ENCODE data around the gene KRTAP4-9. TPM values are rescaled to one million over a fixed set of nuclear protein-coding genes. Genes with fewer than 3 reads are reported as not detected.
"Not testable (repeated sequence)": the region's sequence is repeated elsewhere in the genome, so short reads cannot be mapped to it uniquely, and the experiment has no call there.

The KRTAP4-9 gene
- polyA plus RNA-seq, 2 donors: not detected

GRCh38 chr17:41125064-41125463 lies 19.9 kb downstream of the KRTAP4-9 start:
- H3K9me3 ChIP-seq (ENCODE audit: control insufficient read depth in 2 of 2, insufficient read depth in 1 of 2, low read depth in 1 of 2, low read length in 1 of 2): no peaks in the 10 kb centered on the region
- no peak overlapping the region for H3K27ac ChIP-seq (ENCODE audit: low read depth in 2 of 2, low read length in 1 of 2)
- H3K36me3 ChIP-seq (ENCODE audit: control insufficient read depth in 2 of 2, insufficient read depth in 2 of 2, low read length in 1 of 2): no peaks in the 10 kb centered on the region
- H3K4me1 ChIP-seq (ENCODE audit: control insufficient read depth in 2 of 2, insufficient read depth in 2 of 2, low read length in 1 of 2): no peaks in the 10 kb centered on the region
- 77 to 97% methylated on average over 2 of the region's 2 CpGs for WGBS, 2 donors
- H3K4me3 ChIP-seq (ENCODE audit: low read depth in 1 of 2, low read length in 2 of 2): no peak overlapping the region
- H3K27me3 ChIP-seq (ENCODE audit: control insufficient read depth in 1 of 2, insufficient read depth in 2 of 2, low read length in 2 of 2): no peaks in the 10 kb centered on the region

- Histone ChIP-seq H3K4me3 (ENCODE audit: low read depth in 1 of 2, low read length in 2 of 2) (no peak overlapping the region), H3K4me1 (ENCODE audit: control insufficient read depth in 2 of 2, insufficient read depth in 2 of 2, low read length in 1 of 2) (no peaks in the 10 kb centered on the region), H3K9me3 (ENCODE audit: control insufficient read depth in 2 of 2, insufficient read depth in 1 of 2, low read depth in 1 of 2, low read length in 1 of 2) (no peaks in the 10 kb centered on the region), H3K27ac (ENCODE audit: low read depth in 2 of 2, low read length in 1 of 2) (no peak overlapping the region), H3K36me3 (ENCODE audit: control insufficient read depth in 2 of 2, insufficient read depth in 2 of 2, low read length in 1 of 2) (no peaks in the 10 kb centered on the region), H3K27me3 (ENCODE audit: control insufficient read depth in 1 of 2, insufficient read depth in 2 of 2, low read length in 2 of 2) (no peaks in the 10 kb centered on the region)
- 80 to 89% methylated on average over 3 of the region's 3 CpGs for WGBS, 2 donors
Observed at GRCh38 chr17:41126412-41126811, 21.2 kb downstream of the KRTAP4-9 start.

- Histone ChIP-seq H3K36me3 (ENCODE audit: control insufficient read depth in 2 of 2, insufficient read depth in 2 of 2, low read length in 1 of 2) (no peaks in the 10 kb centered on the region), H3K4me1 (ENCODE audit: control insufficient read depth in 2 of 2, insufficient read depth in 2 of 2, low read length in 1 of 2) (no peaks in the 10 kb centered on the region), H3K27ac (ENCODE audit: low read depth in 2 of 2, low read length in 1 of 2) (no peak overlapping the region), H3K9me3 (ENCODE audit: control insufficient read depth in 2 of 2, insufficient read depth in 1 of 2, low read depth in 1 of 2, low read length in 1 of 2) (no peaks in the 10 kb centered on the region), H3K27me3 (ENCODE audit: control insufficient read depth in 1 of 2, insufficient read depth in 2 of 2, low read length in 2 of 2) (no peaks in the 10 kb centered on the region), H3K4me3 (ENCODE audit: low read depth in 1 of 2, low read length in 2 of 2) (no peak overlapping the region)
- 54 to 58% methylated on average over 1 of the region's 1 CpG for WGBS, 2 donors
Observed at GRCh38 chr17:41127371-41127770, 22.2 kb downstream of the KRTAP4-9 start.

- no peaks in the 10 kb centered on the region for H3K27me3 ChIP-seq (ENCODE audit: control insufficient read depth in 1 of 2, insufficient read depth in 2 of 2, low read length in 2 of 2)
- no peak overlapping the region for H3K27ac ChIP-seq (ENCODE audit: low read depth in 2 of 2, low read length in 1 of 2)
- H3K4me3 ChIP-seq (ENCODE audit: low read depth in 1 of 2, low read length in 2 of 2): no peak overlapping the region
- H3K4me1 ChIP-seq (ENCODE audit: control insufficient read depth in 2 of 2, insufficient read depth in 2 of 2, low read length in 1 of 2): no peaks in the 10 kb centered on the region
- H3K9me3 ChIP-seq (ENCODE audit: control insufficient read depth in 2 of 2, insufficient read depth in 1 of 2, low read depth in 1 of 2, low read length in 1 of 2): no peaks in the 10 kb centered on the region
- 73 to 75% methylated on average over 3 of the region's 3 CpGs for WGBS, 2 donors
- H3K36me3 ChIP-seq (ENCODE audit: control insufficient read depth in 2 of 2, insufficient read depth in 2 of 2, low read length in 1 of 2): no peaks in the 10 kb centered on the region
Observed at GRCh38 chr17:41131979-41132378, 26.8 kb downstream of the KRTAP4-9 start.

- H3K27me3 ChIP-seq (ENCODE audit: control insufficient read depth in 1 of 2, insufficient read depth in 2 of 2, low read length in 2 of 2): no peaks in the 10 kb centered on the region
- 53 to 56% methylated on average over 2 of the region's 2 CpGs for WGBS, 2 donors
Observed at GRCh38 chr17:41133880-41134735, 28.9 kb downstream of the KRTAP4-9 start.

GRCh38 chr17:41139865-41140264 lies 34.7 kb downstream of the KRTAP4-9 start:
- not testable (repeated sequence) for H3K9me3 ChIP-seq (ENCODE audit: control insufficient read depth in 2 of 2, insufficient read depth in 1 of 2, low read depth in 1 of 2, low read length in 1 of 2); H3K27me3 ChIP-seq (ENCODE audit: control insufficient read depth in 1 of 2, insufficient read depth in 2 of 2, low read length in 2 of 2); H3K27ac ChIP-seq (ENCODE audit: low read depth in 2 of 2, low read length in 1 of 2); H3K4me1 ChIP-seq (ENCODE audit: control insufficient read depth in 2 of 2, insufficient read depth in 2 of 2, low read length in 1 of 2); H3K4me3 ChIP-seq (ENCODE audit: low read depth in 1 of 2, low read length in 2 of 2); H3K36me3 ChIP-seq (ENCODE audit: control insufficient read depth in 2 of 2, insufficient read depth in 2 of 2, low read length in 1 of 2)
- 84 to 90% methylated on average over 12 of the region's 12 CpGs for WGBS, 2 donors

More at GRCh38 chr17:41133880-41134735, 28.9 kb downstream of the KRTAP4-9 start:
- Histone ChIP-seq H3K4me3 (ENCODE audit: low read depth in 1 of 2, low read length in 2 of 2) (no peak overlapping the region), H3K27ac (ENCODE audit: low read depth in 2 of 2, low read length in 1 of 2) (no peak overlapping the region), H3K9me3 (ENCODE audit: control insufficient read depth in 2 of 2, insufficient read depth in 1 of 2, low read depth in 1 of 2, low read length in 1 of 2) (no peaks in the 10 kb centered on the region), H3K36me3 (ENCODE audit: control insufficient read depth in 2 of 2, insufficient read depth in 2 of 2, low read length in 1 of 2) (no peaks in the 10 kb centered on the region), H3K4me1 (ENCODE audit: control insufficient read depth in 2 of 2, insufficient read depth in 2 of 2, low read length in 1 of 2) (no peaks in the 10 kb centered on the region)

- Histone ChIP-seq H3K27ac (ENCODE audit: low read depth in 2 of 2, low read length in 1 of 2) (no peak within 1 kb of the TSS), H3K4me3 (ENCODE audit: low read depth in 1 of 2, low read length in 2 of 2) (no peak within 1 kb of the TSS), H3K36me3 (ENCODE audit: control insufficient read depth in 2 of 2, insufficient read depth in 2 of 2, low read length in 1 of 2) (no peaks in the 10 kb centered on the region), H3K9me3 (ENCODE audit: control insufficient read depth in 2 of 2, insufficient read depth in 1 of 2, low read depth in 1 of 2, low read length in 1 of 2) (peaks cover 6 to 8% of the 10 kb centered on the region in 2 donors), H3K27me3 (ENCODE audit: control insufficient read depth in 1 of 2, insufficient read depth in 2 of 2, low read length in 2 of 2) (no peaks in the 10 kb centered on the region), H3K4me1 (ENCODE audit: control insufficient read depth in 2 of 2, insufficient read depth in 2 of 2, low read length in 1 of 2) (no peaks in the 10 kb centered on the region)
- WGBS, 2 donors: 82 to 83% methylated on average over 6 of the region's 6 CpGs
Observed at GRCh38 chr17:41140360-41141131, 35.4 kb downstream of the KRTAP4-9 start, which contains the start of gene KRTAP4-6. KRTAP4-6 (minus strand) TSS chr17:41140544; CDS start chr17:41140487, 57 bp downstream.

- H3K9me3 ChIP-seq (ENCODE audit: control insufficient read depth in 2 of 2, insufficient read depth in 1 of 2, low read depth in 1 of 2, low read length in 1 of 2): peaks cover 6 to 8% of the 10 kb centered on the region in 2 donors
- no peak overlapping the region for H3K4me3 ChIP-seq (ENCODE audit: low read depth in 1 of 2, low read length in 2 of 2)
- no peaks in the 10 kb centered on the region for H3K27me3 ChIP-seq (ENCODE audit: control insufficient read depth in 1 of 2, insufficient read depth in 2 of 2, low read length in 2 of 2)
- no peaks in the 10 kb centered on the region for H3K4me1 ChIP-seq (ENCODE audit: control insufficient read depth in 2 of 2, insufficient read depth in 2 of 2, low read length in 1 of 2)
- H3K27ac ChIP-seq (ENCODE audit: low read depth in 2 of 2, low read length in 1 of 2): no peak overlapping the region
- H3K36me3 ChIP-seq (ENCODE audit: control insufficient read depth in 2 of 2, insufficient read depth in 2 of 2, low read length in 1 of 2): no peaks in the 10 kb centered on the region
Observed at GRCh38 chr17:41141361-41141760, 36.2 kb downstream of the KRTAP4-9 start.

GRCh38 chr17:41144846-41145245 lies 39.7 kb downstream of the KRTAP4-9 start:
- H3K36me3 ChIP-seq (ENCODE audit: control insufficient read depth in 2 of 2, insufficient read depth in 2 of 2, low read length in 1 of 2): no peaks in the 10 kb centered on the region
- 77 to 86% methylated on average over 1 of the region's 1 CpG for WGBS, 2 donors
- no peaks in the 10 kb centered on the region for H3K27me3 ChIP-seq (ENCODE audit: control insufficient read depth in 1 of 2, insufficient read depth in 2 of 2, low read length in 2 of 2)
- no peak overlapping the region for H3K27ac ChIP-seq (ENCODE audit: low read depth in 2 of 2, low read length in 1 of 2)
- H3K4me3 ChIP-seq (ENCODE audit: low read depth in 1 of 2, low read length in 2 of 2): no peak overlapping the region
- peaks cover 5 to 6% of the 10 kb centered on the region in 2 donors for H3K9me3 ChIP-seq (ENCODE audit: control insufficient read depth in 2 of 2, insufficient read depth in 1 of 2, low read depth in 1 of 2, low read length in 1 of 2)
- H3K4me1 ChIP-seq (ENCODE audit: control insufficient read depth in 2 of 2, insufficient read depth in 2 of 2, low read length in 1 of 2): no peaks in the 10 kb centered on the region

All from esophagus (tissue), 2 donors.